Stomach (tissue), 9 donors: ENCODE data around the gene CRHR1. TPM values are rescaled to one million over a fixed set of nuclear protein-coding genes. Genes with fewer than 3 reads are reported as not detected.

ENCODE experiments used
- DNase-seq, 2 donors: peaks; one replicate each; pipeline versions ENCODE4 v3.0.0 to v3.0.0-alpha.2; 2013 to 2019
- H3K27ac ChIP-seq, 5 donors: fragments of 200-600 bp in 4 of 5; sonication (generic) in 4 of 5; one replicate each; pipeline ENCODE4 v1.5.1; 2013 to 2019; ENCODE audit warnings: mild to moderate bottlenecking in 1 of 5, moderate library complexity in 1 of 5
- H3K27me3 ChIP-seq, 3 donors: fragments of 200-600 bp; sonication (generic); one replicate each; pipeline ENCODE4 v1.5.1; 2017 to 2019; ENCODE audit warnings: mixed run types in 1 of 3
- H3K36me3 ChIP-seq, 4 donors: fragments of 200-600 bp; sonication (generic); 1 replicate in 3 of 4; 2 replicates in 1 of 4; pipeline ENCODE4 v1.5.1; 2016 to 2019
- H3K4me1 ChIP-seq, 4 donors: fragments of 200-600 bp; sonication (generic); one replicate each; pipeline ENCODE4 v1.5.1; 2016 to 2019
- H3K4me3 ChIP-seq, 4 donors: fragments of 200-600 bp; sonication (generic) in 3 of 4; one replicate each; pipeline ENCODE4 v1.5.1; 2016 to 2019; ENCODE audit warnings: mild to moderate bottlenecking in 1 of 4
- H3K9me3 ChIP-seq, 4 donors: fragments of 200-600 bp; sonication (generic); one replicate each; pipeline ENCODE4 v1.5.1; 2016 to 2019
- CTCF ChIP-seq, 7 experiments: fragments of 450-650 bp in 4 of 7; fragments of 200-600 bp in 3 of 7; sonication (generic) in 3 of 7; IDR thresholded peaks; one replicate each; pipeline ENCODE4 v1.5.1; 2016 to 2019; ENCODE audit warnings: antibody characterized with exemption in 7 of 7, control low read depth in 2 of 7, mild to moderate bottlenecking in 1 of 7
- EP300 ChIP-seq: sonication (generic); formaldehyde crosslinking; IDR thresholded peaks from one replicate; pipeline ENCODE4 v1.6.1; 2017; ENCODE audit warnings: antibody characterized with exemption
- POLR2A ChIP-seq, 4 donors: fragments of 450-650 bp; IDR thresholded peaks; one replicate each; pipeline ENCODE4 v1.6.1; 2016; ENCODE audit warnings: antibody characterized with exemption in 4 of 4, control low read depth in 2 of 4, mild to moderate bottlenecking in 1 of 4, moderate library complexity in 1 of 4
- POLR2AphosphoS5 ChIP-seq, 3 donors: sonication (generic); formaldehyde crosslinking; IDR thresholded peaks; one replicate each; pipeline ENCODE4 v1.6.1; 2016; ENCODE audit warnings: antibody characterized with exemption in 3 of 3
- whole genome bisulfite sequencing, 5 donors: extraction: QIAGEN DNeasy Blood & Tissue Kit in 3 of 5; methylation state at CpG; one replicate each; pipeline versions ENCODE4 v1.1.5 to v1.1.7; 2013 to 2018; 5-methylcytosine and 5-hydroxymethylcytosine counted together
- intact Hi-C: fragments of 100-400 bp; cut with DNase I; formaldehyde crosslinking; loops from one replicate; pipeline ENCODE4 v1.15.1; 2023; ENCODE audit warnings: low total_unique reads
- polyA plus RNA-seq, 3 donors: library from polyadenylated mRNA; stranded (reverse); fragments of 200-250 nt; gene quantifications; one replicate each; pipeline ENCODE4 v1.2.3, GENCODE V29; 2013
- total RNA-seq, 5 donors: library from RNA; depleted of rRNA; stranded (reverse); fragments of >200 nt; gene quantifications; one replicate each; pipeline versions ENCODE4 v1.1.0 to v1.2.3, GENCODE V29; 2014 to 2016
- donor health status: healthy with polysubstance abuse.
- donor health status: Bipolar disorder and iron deficiency.
- donor health status: healthy.

The CRHR1 gene
- total and polyA plus RNA-seq, 8 donors, result not detected

GRCh38 chr17:45792995-45793755, 9.1 kb downstream of the CRHR1 start:
- H3K27ac ChIP-seq, result no peak overlapping the region
- peaks cover 0 to 9% (median 0%) of the 10 kb centered on the region in 4 donors for H3K4me1 ChIP-seq
- WGBS, 5 donors, result 58 to 73% (median 63%) methylated on average over 16 to 22 of the region's 22 CpGs
- peaks cover 7 to 99% (median 52%) of the 10 kb centered on the region in 3 donors for H3K27me3 ChIP-seq
- H3K4me3 ChIP-seq, result no peak overlapping the region
- intact Hi-C loops, result no loop called here
- H3K9me3 ChIP-seq, result no peaks in the 10 kb centered on the region
- no peak for DNase-seq
- H3K36me3 ChIP-seq, result no peaks in the 10 kb centered on the region
- TF ChIP-seq EP300 (no peak), POLR2A (IDR thresholded peaks at IDR 0.05) (no peak), POLR2AphosphoS5 (IDR thresholded peaks at IDR 0.05) (no peak), CTCF (IDR thresholded peaks at IDR 0.05) (no peak)

GRCh38 chr17:45793999-45794540, 9.9 kb downstream of the CRHR1 start:
- DNase-seq, result no peak
- Histone ChIP-seq H3K9me3 (no peaks in the 10 kb centered on the region), H3K4me3 (no peak overlapping the region), H3K27me3 (peaks cover 7 to 99% (median 45%) of the 10 kb centered on the region in 3 donors), H3K36me3 (no peaks in the 10 kb centered on the region), H3K27ac (no peak overlapping the region), H3K4me1 (peaks cover 0 to 9% (median 0%) of the 10 kb centered on the region in 4 donors)
- 80 to 89% (median 85%) methylated on average over 6 to 8 of the region's 8 CpGs for WGBS, 5 donors
- TF ChIP-seq EP300 (no peak), POLR2A (IDR thresholded peaks at IDR 0.05) (no peak), CTCF (IDR thresholded peaks at IDR 0.05) (no peak), POLR2AphosphoS5 (IDR thresholded peaks at IDR 0.05) (no peak)
- intact Hi-C loops, result no loop called here

- WGBS, 5 donors, result 58 to 71% (median 58%) methylated on average over 5 to 6 of the region's 6 CpGs
- intact Hi-C loops, result no loop called here
Measured at GRCh38 chr17:45794840-45795239, 10.7 kb downstream of the CRHR1 start.

GRCh38 chr17:45800816-45801215, 16.7 kb downstream of the CRHR1 start:
- no peak for DNase-seq
- 15 to 29% (median 23%) methylated on average over 2 of the region's 2 CpGs for WGBS, 5 donors
- intact Hi-C loops, result no loop called here
- Histone ChIP-seq H3K4me3 (no peak overlapping the region), H3K27me3 (peaks cover 0 to 96% (median 22%) of the 10 kb centered on the region in 3 donors), H3K36me3 (no peaks in the 10 kb centered on the region), H3K27ac (no peak overlapping the region), H3K4me1 (no peaks in the 10 kb centered on the region), H3K9me3 (no peaks in the 10 kb centered on the region)
- no peak for TF ChIP-seq POLR2AphosphoS5 (IDR thresholded peaks at IDR 0.05)
- no peak for TF ChIP-seq EP300
- TF ChIP-seq CTCF (IDR thresholded peaks at IDR 0.05), result no peak
- no peak for TF ChIP-seq POLR2A (IDR thresholded peaks at IDR 0.05)

More at GRCh38 chr17:45794840-45795239, 10.7 kb downstream of the CRHR1 start:
- Histone ChIP-seq H3K27ac (no peak overlapping the region), H3K4me3 (no peak overlapping the region), H3K4me1 (peaks cover 0 to 9% (median 0%) of the 10 kb centered on the region in 4 donors), H3K27me3 (peaks cover 7 to 99% (median 45%) of the 10 kb centered on the region in 3 donors), H3K9me3 (no peaks in the 10 kb centered on the region), H3K36me3 (no peaks in the 10 kb centered on the region)
- TF ChIP-seq POLR2AphosphoS5 (IDR thresholded peaks at IDR 0.05), result no peak
- DNase-seq, result no peak

GRCh38 chr17:45801421-45801820, 17.3 kb downstream of the CRHR1 start:
- no peaks in the 10 kb centered on the region for H3K4me1 ChIP-seq
- 68 to 76% (median 73%) methylated on average over 8 of the region's 8 CpGs for WGBS, 5 donors
- intact Hi-C loops, result no loop called here
- H3K4me3 ChIP-seq, result no peak overlapping the region
- no peaks in the 10 kb centered on the region for H3K36me3 ChIP-seq
- peaks cover 0 to 96% (median 17%) of the 10 kb centered on the region in 3 donors for H3K27me3 ChIP-seq
- H3K9me3 ChIP-seq, result no peaks in the 10 kb centered on the region
- no peak for TF ChIP-seq POLR2AphosphoS5 (IDR thresholded peaks at IDR 0.05)
- no peak overlapping the region for H3K27ac ChIP-seq
- no peak for DNase-seq
